Ovary (tissue), 9 donors: ENCODE measurements around the gene FBXW5. TPM values are rescaled to one million over a fixed set of nuclear protein-coding genes. Genes with fewer than 3 reads are reported as not detected.

ENCODE experiments used
- DNase-seq, 5 donors: peaks; one replicate each; pipeline ENCODE4 v3.0.0-alpha.2; 2019 to 2020
- H3K27ac ChIP-seq, 2 donors: fragments of 200-600 bp; one replicate each; pipeline versions ENCODE4 v1.5.1 to v1.8.0; 2019 to 2022
- H3K27me3 ChIP-seq: fragments of 200-600 bp; one replicate; pipeline ENCODE4 v1.8.0; 2022
- H3K36me3 ChIP-seq: fragments of 200-600 bp; sonication (generic); one replicate; pipeline ENCODE4 v1.5.1; 2019
- H3K4me1 ChIP-seq: one replicate; pipeline ENCODE4 v1.8.1; 2013; ENCODE audit warnings: mild to moderate bottlenecking, moderate library complexity; ENCODE audit not compliant: insufficient read depth
- H3K4me3 ChIP-seq: fragments of 200-600 bp; sonication (generic); one replicate; pipeline ENCODE4 v1.5.1; 2017
- H3K9me3 ChIP-seq, 2 donors: fragments of 200-600 bp in 1 of 2; sonication (generic) in 1 of 2; one replicate each; pipeline versions ENCODE4 v1.5.1 to v1.8.1; 2013 to 2019; ENCODE audit warnings: mild to moderate bottlenecking in 1 of 2, moderate library complexity in 1 of 2
- EP300 ChIP-seq: sonication (generic); formaldehyde crosslinking; IDR thresholded peaks from one replicate; pipeline ENCODE4 v1.6.1; 2017; ENCODE audit warnings: antibody characterized with exemption
- POLR2A ChIP-seq: fragments of 450-650 bp; IDR thresholded peaks from one replicate; pipeline ENCODE4 v1.6.1; 2017; ENCODE audit warnings: antibody characterized with exemption, mild to moderate bottlenecking, moderate library complexity
- WGBS, 3 donors: extraction: QIAGEN DNeasy Blood & Tissue Kit in 1 of 3; methylation state at CpG; one replicate each; pipeline versions ENCODE4 v1.1.5 to v1.1.7; 2013 to 2017; 5-methylcytosine and 5-hydroxymethylcytosine counted together
- intact Hi-C, 4 donors: fragments of 100-400 bp; cut with DNase I; formaldehyde crosslinking; loops; one replicate each; pipeline versions ENCODE4 v1.11.0 to v1.15.1; 2022 to 2023
- polyA plus RNA-seq, 2 donors: library from polyadenylated mRNA; stranded (reverse); fragments of 200-250 nt in 1 of 2; fragments of 350-450 nt in 1 of 2; fragmentation: Illumina TruSeq in 1 of 2; extraction: RNeasy Lipid Tissue Mini Kit (QIAGEN cat#74804) in 1 of 2; gene quantifications; one replicate each; pipeline ENCODE4 v1.2.3, GENCODE V29; 2013 to 2014
- total RNA-seq, 7 donors: library from RNA; depleted of rRNA in 2 of 7; stranded (reverse); fragments of >200 nt in 2 of 7; fragmentation: NEBNext Ultra II Directional in 3 of 7; extraction: Animal tissue kit (Norgen Biotek cat#: 25700) in 3 of 7; gene quantifications; one replicate each; pipeline versions ENCODE4 v1.1.0 to v1.2.4, GENCODE V29; 2016 to 2023
- TF ChIP-seq, protein P1 (sequence below), 3 donors: fragments of 450-650 bp in 2 of 3; fragments of 200-600 bp in 1 of 3; IDR thresholded peaks; one replicate each; pipeline versions ENCODE4 v1.5.1 to v1.8.0; 2016 to 2022; ENCODE audit warnings: antibody characterized with exemption in 3 of 3, mild to moderate bottlenecking in 1 of 3
- donor health status: DM: no; HTN: no; CAD: no; lungs with moderate emphysema.
- donor health status: DM: no; HTN: no; CAD: no.
- donor health status: Bipolar disorder and iron deficiency.
- donor health status: DM: yes; HTN: yes; CAD: no.
- donor health status: DM: no; HTN: no; CAD: no.
- donor health status: DM: yes; HTN: yes; CAD: no.

FBXW5 gene
- total and polyA plus RNA-seq, 9 donors = 2.2 to 75.5 (median 60.5) TPM

DNA sequence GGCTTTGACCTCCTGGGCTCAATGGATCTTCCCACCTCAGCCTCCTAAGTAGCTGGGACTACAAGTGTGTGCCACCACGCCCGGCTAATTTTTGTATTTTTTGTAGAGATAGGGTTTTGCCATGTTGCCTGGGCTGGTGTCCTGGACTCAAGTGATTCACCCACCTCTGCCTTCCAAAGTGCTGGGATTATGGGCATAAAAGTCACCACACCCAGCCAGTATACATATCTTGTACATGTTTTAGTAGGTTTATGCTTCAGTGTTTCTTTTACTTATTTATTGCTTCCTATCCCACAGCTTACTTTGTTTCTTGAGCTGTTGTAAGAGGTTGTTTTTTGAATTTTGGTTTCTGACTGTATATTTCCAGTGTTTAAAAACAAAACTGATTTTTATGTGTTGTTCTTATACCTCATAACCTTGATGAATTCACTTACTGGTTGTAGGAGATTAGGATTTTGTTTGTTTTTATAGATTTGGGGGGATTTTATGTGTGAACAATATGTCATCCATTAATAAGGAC lies 12.9 kb downstream of the FBXW5 start:
- Histone ChIP-seq H3K4me3 (no peak overlapping the region), H3K27ac (no peak overlapping the region), H3K36me3 (no peaks in the 10 kb centered on the region), H3K27me3 (no peaks in the 10 kb centered on the region), H3K4me1 (no peaks in the 10 kb centered on the region), H3K9me3 (no peaks in the 10 kb centered on the region)
- no peak for DNase-seq
- TF ChIP-seq, protein P1, sequence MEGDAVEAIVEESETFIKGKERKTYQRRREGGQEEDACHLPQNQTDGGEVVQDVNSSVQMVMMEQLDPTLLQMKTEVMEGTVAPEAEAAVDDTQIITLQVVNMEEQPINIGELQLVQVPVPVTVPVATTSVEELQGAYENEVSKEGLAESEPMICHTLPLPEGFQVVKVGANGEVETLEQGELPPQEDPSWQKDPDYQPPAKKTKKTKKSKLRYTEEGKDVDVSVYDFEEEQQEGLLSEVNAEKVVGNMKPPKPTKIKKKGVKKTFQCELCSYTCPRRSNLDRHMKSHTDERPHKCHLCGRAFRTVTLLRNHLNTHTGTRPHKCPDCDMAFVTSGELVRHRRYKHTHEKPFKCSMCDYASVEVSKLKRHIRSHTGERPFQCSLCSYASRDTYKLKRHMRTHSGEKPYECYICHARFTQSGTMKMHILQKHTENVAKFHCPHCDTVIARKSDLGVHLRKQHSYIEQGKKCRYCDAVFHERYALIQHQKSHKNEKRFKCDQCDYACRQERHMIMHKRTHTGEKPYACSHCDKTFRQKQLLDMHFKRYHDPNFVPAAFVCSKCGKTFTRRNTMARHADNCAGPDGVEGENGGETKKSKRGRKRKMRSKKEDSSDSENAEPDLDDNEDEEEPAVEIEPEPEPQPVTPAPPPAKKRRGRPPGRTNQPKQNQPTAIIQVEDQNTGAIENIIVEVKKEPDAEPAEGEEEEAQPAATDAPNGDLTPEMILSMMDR (IDR thresholded peaks at IDR 0.05) = no peak
- no peak for TF ChIP-seq POLR2A
- TF ChIP-seq EP300 = no peak
- 95 to 98% (median 96%) methylated on average over 2 of the region's 2 CpGs for WGBS, 3 donors
- intact Hi-C loops = loop anchor here in 1 of 4 donors (5.0 kb wide), 1 partner anchor 34 kb away; no protein-coding TSS in a partner anchor

DNA sequence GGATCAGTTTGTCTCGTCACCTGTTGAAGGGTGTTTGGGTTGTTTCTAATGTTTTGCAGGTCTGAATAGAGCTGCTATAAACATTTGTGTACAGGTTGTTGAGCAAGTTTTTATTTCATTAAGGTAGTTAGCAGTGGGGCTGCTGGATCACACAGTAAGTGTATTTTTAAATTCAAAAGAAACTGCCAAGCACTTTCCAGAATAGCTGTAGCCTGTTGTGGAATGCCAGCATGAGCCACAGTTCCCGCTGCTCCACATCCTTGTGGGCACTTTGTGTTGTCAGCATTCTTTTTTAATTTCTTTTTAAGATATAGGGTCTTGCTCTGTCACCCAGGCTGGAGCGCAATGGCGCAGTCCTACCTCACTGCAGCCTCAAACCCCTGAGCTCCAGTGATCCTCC lies 14.5 kb downstream of the FBXW5 start:
- intact Hi-C loops = loop anchor here in 1 of 4 donors (5.0 kb wide), 1 partner anchor 33 kb away; no protein-coding TSS in a partner anchor
- WGBS, 3 donors = 95 to 98% (median 96%) methylated on average over 4 of the region's 4 CpGs
- no peak overlapping the region for H3K27ac ChIP-seq

DNA sequence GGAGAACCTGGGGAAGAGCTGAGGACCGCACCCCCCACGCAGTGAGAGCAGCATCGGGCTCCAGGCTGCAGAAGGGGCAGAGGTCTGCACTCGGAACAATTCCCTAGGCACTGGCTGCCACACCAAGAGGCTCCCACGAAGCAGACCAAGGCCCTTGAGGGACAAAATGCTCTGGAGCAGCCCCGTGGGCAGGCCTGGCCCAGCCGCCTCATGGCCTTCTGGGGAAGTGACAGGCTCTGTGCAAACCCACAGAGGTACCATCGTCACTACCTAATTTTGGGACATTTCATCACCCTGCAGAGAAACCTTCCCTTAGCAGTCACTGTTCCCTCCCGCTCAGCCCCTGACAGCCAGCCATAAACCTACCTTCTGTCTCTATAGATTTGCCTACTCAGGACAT lies 15.9 kb downstream of the FBXW5 start:
- 80 to 82% (median 81%) methylated on average over 9 of the region's 9 CpGs for WGBS, 3 donors
- H3K27me3 ChIP-seq = no peaks in the 10 kb centered on the region
- H3K4me3 ChIP-seq = no peak overlapping the region
- intact Hi-C loops = loop anchor here in 1 of 4 donors (2.0 kb wide), 1 partner anchor 62 kb away; the partner anchor contains the start of gene EDF1
- no peak overlapping the region for H3K27ac ChIP-seq
- TF ChIP-seq, protein P1 (IDR thresholded peaks at IDR 0.05) = no peak
- no peak for TF ChIP-seq EP300
- no peak for DNase-seq
- H3K4me1 ChIP-seq = no peaks in the 10 kb centered on the region
- H3K36me3 ChIP-seq = no peaks in the 10 kb centered on the region
- H3K9me3 ChIP-seq = no peaks in the 10 kb centered on the region

More for the DNA sequence above, 14.5 kb downstream of the FBXW5 start:
- TF ChIP-seq POLR2A (no peak), EP300 (no peak)
- TF ChIP-seq, protein P1 (IDR thresholded peaks at IDR 0.05) = no peak
- H3K27me3 ChIP-seq = no peaks in the 10 kb centered on the region
- no peak for DNase-seq
- H3K9me3 ChIP-seq = no peaks in the 10 kb centered on the region
- H3K4me1 ChIP-seq = no peaks in the 10 kb centered on the region
- no peaks in the 10 kb centered on the region for H3K36me3 ChIP-seq
- no peak overlapping the region for H3K4me3 ChIP-seq

DNA sequence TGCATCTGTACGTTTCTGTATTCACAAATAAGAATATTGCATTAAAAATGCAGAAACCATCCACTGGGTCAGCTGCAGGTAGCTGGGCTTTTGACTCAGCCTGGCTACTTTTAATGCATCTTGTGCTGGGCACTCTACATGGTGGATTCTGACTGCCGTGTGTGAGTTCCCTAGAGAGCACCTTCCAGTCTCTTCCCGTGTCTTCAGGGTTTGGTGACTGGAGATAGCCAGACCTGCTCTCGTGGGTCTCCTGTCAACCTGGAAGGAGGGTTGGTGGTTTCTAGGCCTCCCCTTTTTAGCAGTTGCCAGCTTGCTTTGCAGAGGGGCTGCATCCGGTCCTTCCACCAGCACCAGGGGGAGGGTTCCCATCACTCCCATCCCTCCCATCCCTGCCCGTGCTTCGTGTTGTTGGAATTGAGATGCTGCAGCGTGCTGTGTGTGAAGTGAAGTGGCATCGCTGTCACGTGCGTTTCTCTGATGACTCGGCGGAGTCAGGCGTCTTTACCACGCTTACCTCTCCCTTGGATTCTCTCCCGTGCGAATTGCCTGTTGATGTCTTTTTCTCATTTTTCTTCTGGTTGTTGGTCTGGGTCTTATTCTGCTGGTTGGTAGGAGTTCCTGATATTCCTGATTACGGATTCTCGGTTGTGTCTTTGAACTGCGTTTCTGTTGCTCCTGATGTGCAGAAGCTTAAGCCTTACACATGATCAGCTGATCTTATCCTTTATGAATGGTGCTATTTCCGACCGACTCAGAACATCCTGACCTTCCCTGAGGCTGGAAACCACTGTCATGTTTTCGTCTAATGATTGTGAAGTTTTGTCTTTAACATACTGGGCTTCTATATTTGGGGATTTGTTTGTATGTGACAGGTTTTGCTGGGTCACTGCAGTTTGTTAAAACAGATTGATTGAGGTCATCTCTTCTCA lies 16.9 kb downstream of the FBXW5 start:
- Histone ChIP-seq H3K27ac (no peak overlapping the region), H3K27me3 (no peaks in the 10 kb centered on the region), H3K4me1 (no peaks in the 10 kb centered on the region), H3K9me3 (no peaks in the 10 kb centered on the region), H3K4me3 (no peak overlapping the region), H3K36me3 (no peaks in the 10 kb centered on the region)
- no peak for TF ChIP-seq POLR2A
- TF ChIP-seq, protein P1 (IDR thresholded peaks at IDR 0.05) = no peak
- no peak for TF ChIP-seq EP300
- no peak for DNase-seq
- WGBS, 3 donors = 61 to 68% (median 62%) methylated on average over 22 to 23 of the region's 23 CpGs
- intact Hi-C loops = loop anchor here in 1 of 4 donors (2.0 kb wide), 1 partner anchor 61 kb away; the partner anchor contains the start of gene EDF1
